SK-N-SH (cell line): ENCODE measurements around the gene MAP7. TPM values are rescaled to one million over a fixed set of nuclear protein-coding genes. Genes with fewer than 3 reads are reported as not detected.
A peak's percentile ranks its signal among the peaks of the same experiment; 100 is the strongest.

Source experiments
- CTCF ChIA-PET: fragments of 300-600, 350-600 bp; formaldehyde crosslinking; extraction: SDS; loops from one replicate; lab custom pipeline; 2021; lab: Yijun Ruan, JAX
- POLR2A ChIA-PET: fragments of 350-600 bp; sonication (Branson Sonifier 250); formaldehyde crosslinking; extraction: SDS; loops from one replicate; lab custom pipeline; 2020; ENCODE audit warnings: antibody characterized with exemption, inconsistent platforms; lab: Yijun Ruan, JAX
- DNase-seq: peaks from one replicate; pipeline ENCODE4 v3.0.0; 2012
- H2AFZ ChIP-seq: fragments of 200-600 bp; sonication (generic); 2 replicates; pipeline ENCODE4 v1.8.1; 2016; ENCODE audit warnings: antibody characterized with exemption, mild to moderate bottlenecking, low read depth
- H3F3A ChIP-seq: fragments of 200-600 bp; sonication (generic); replicated peaks from 2 replicates; pipeline ENCODE3; 2016; ENCODE audit warnings: antibody characterized with exemption, mild to moderate bottlenecking; ENCODE audit not compliant: insufficient read depth
- H3K27ac ChIP-seq, 2 experiments: fragments of 200-500 bp in 1 of 2; fragments of 200-600 bp in 1 of 2; sonication (Bioruptor generic) in 1 of 2; sonication (generic), shearing (Covaris generic) in 1 of 2; 2 replicates each; pipeline versions ENCODE4 v1.5.1 to v1.6.1; 2014 to 2016; ENCODE audit warnings: low read depth in 2 of 2, inconsistent platforms in 1 of 2, low read length in 1 of 2, mild to moderate bottlenecking in 1 of 2, mixed read lengths in 1 of 2
- H3K27me3 ChIP-seq: fragments of 200-600 bp; sonication (generic), shearing (Covaris generic); 2 replicates; pipeline ENCODE4 v1.6.1; 2016; ENCODE audit warnings: mixed run types; ENCODE audit not compliant: insufficient read depth
- H3K36me3 ChIP-seq, 2 experiments: fragments of 200-500 bp in 1 of 2; fragments of 200-600 bp in 1 of 2; sonication (Bioruptor generic) in 1 of 2; sonication (generic) in 1 of 2; replicated peaks in 1 of 2; 2 replicates each; pipeline versions ENCODE3 to v1.5.1; 2014 to 2016; ENCODE audit warnings: low read length in 1 of 2, mild to moderate bottlenecking in 1 of 2; ENCODE audit not compliant: insufficient read depth in 2 of 2, control insufficient read depth in 1 of 2
- H3K4me1 ChIP-seq, 2 experiments: fragments of 200-500 bp in 1 of 2; fragments of 200-600 bp in 1 of 2; sonication (Bioruptor generic) in 1 of 2; sonication (generic), shearing (Covaris generic) in 1 of 2; 2 replicates each; pipeline versions ENCODE4 v1.5.1 to v1.6.1; 2014 to 2016; ENCODE audit warnings: low read depth in 1 of 2, low read length in 1 of 2, mixed run types in 1 of 2; ENCODE audit not compliant: insufficient read depth in 2 of 2, control insufficient read depth in 1 of 2
- H3K4me2 ChIP-seq: fragments of 200-600 bp; sonication (generic), shearing (Covaris generic); 2 replicates; pipeline ENCODE4 v1.6.1; 2017; ENCODE audit warnings: mixed run types
- H3K4me3 ChIP-seq, 2 experiments: fragments of 200-500 bp in 1 of 2; fragments of 200-600 bp in 1 of 2; sonication (Bioruptor generic) in 1 of 2; sonication (generic), shearing (Covaris generic) in 1 of 2; 2 replicates each; pipeline versions ENCODE4 v1.5.1 to v1.8.1; 2014 to 2016; ENCODE audit warnings: low read depth in 2 of 2, inconsistent platforms in 1 of 2, low read length in 1 of 2, mild to moderate bottlenecking in 1 of 2, mixed read lengths in 1 of 2, moderate library complexity in 1 of 2
- H3K79me2 ChIP-seq: fragments of 200-600 bp; sonication (generic); 2 replicates; pipeline ENCODE4 v1.8.1; 2017; ENCODE audit warnings: mild to moderate bottlenecking; ENCODE audit not compliant: insufficient read depth
- H3K9ac ChIP-seq: fragments of 200-600 bp; sonication (generic); 2 replicates; pipeline ENCODE4 v1.6.1; 2017; ENCODE audit warnings: mixed run types
- H3K9me2 ChIP-seq: fragments of 200-600 bp; sonication (generic); 2 replicates; pipeline ENCODE4 v1.6.1; 2017; ENCODE audit warnings: mixed run types
- H3K9me3 ChIP-seq: fragments of 200-600 bp; sonication (generic); 2 replicates; pipeline ENCODE4 v1.6.1; 2017; ENCODE audit warnings: mixed run types, mild to moderate bottlenecking, moderate library complexity
- H4K20me1 ChIP-seq: fragments of 200-600 bp; sonication (generic); 2 replicates; pipeline ENCODE4 v1.6.1; 2017; ENCODE audit warnings: mild to moderate bottlenecking, mixed run types; ENCODE audit not compliant: insufficient read depth
- EZH2phosphoT487 ChIP-seq: fragments of 200-600 bp; sonication (generic); IDR thresholded peaks from 2 replicates; pipeline ENCODE4 v1.6.1; 2017; ENCODE audit warnings: low read depth, mixed run types, mild to moderate bottlenecking, antibody characterized with exemption, moderate library complexity, borderline replicate concordance
- FOSL2 ChIP-seq: IDR thresholded peaks from 2 replicates; pipeline ENCODE4 v1.4.0; 2012; ENCODE audit warnings: low read depth, mild to moderate bottlenecking, moderate library complexity, borderline replicate concordance
- MEF2A ChIP-seq: IDR thresholded peaks from 2 replicates; pipeline ENCODE4 v1.4.0; 2012; ENCODE audit warnings: low read depth, borderline replicate concordance
- NFIC ChIP-seq: IDR thresholded peaks from 2 replicates; pipeline ENCODE4 v1.4.0; 2012; ENCODE audit warnings: borderline replicate concordance
- POLR2AphosphoS5 ChIP-seq: IDR thresholded peaks from 2 replicates; pipeline ENCODE4 v1.6.1; 2012; ENCODE audit warnings: low read depth, low read length
- RAD21 ChIP-seq: IDR thresholded peaks from 2 replicates; pipeline ENCODE4 v1.6.1; 2012; ENCODE audit warnings: mild to moderate bottlenecking, low read length
- RFX5 ChIP-seq: IDR thresholded peaks from 2 replicates; pipeline ENCODE4 v1.6.1; 2012; ENCODE audit warnings: mild to moderate bottlenecking, improper control_type of control experiment, low read length
- SMC3 ChIP-seq: IDR thresholded peaks from 2 replicates; pipeline ENCODE4 v1.6.1; 2012; ENCODE audit warnings: low read depth, low read length, improper control_type of control experiment
- TCF12 ChIP-seq: IDR thresholded peaks from 2 replicates; pipeline ENCODE4 v1.4.0; 2012
- WGBS: methylation state at CpG from one replicate; pipeline ENCODE4 v1.1.6; 2017; ENCODE audit warnings: low lambda C conversion rate; 5-methylcytosine and 5-hydroxymethylcytosine counted together
- polyA plus RNA-seq, 3 experiments: library from polyadenylated mRNA; depleted of rRNA; stranded (reverse); fragments of >200 nt; gene quantifications; 2 replicates each; pipeline ENCODE4 v1.2.3, GENCODE V29; 2012
- TF ChIP-seq, protein P1 (sequence below): IDR thresholded peaks from 2 replicates; pipeline ENCODE4 v1.4.0; 2012; ENCODE audit warnings: low read depth, borderline replicate concordance
- TF ChIP-seq, protein P2 (sequence below): IDR thresholded peaks from 2 replicates; pipeline ENCODE4 v1.4.0; 2012; ENCODE audit warnings: low read depth, borderline replicate concordance
- TF ChIP-seq, protein P3 (sequence below): fragments of 200-600 bp; sonication (generic); IDR thresholded peaks from 2 replicates; pipeline ENCODE4 v1.6.1; 2017; ENCODE audit warnings: antibody characterized with exemption, mild to moderate bottlenecking, moderate library complexity

MAP7 gene
- polyA plus RNA-seq, 1 of the 3 experiments (the other 2 are of a cell fraction): 0.76 TPM

DNA sequence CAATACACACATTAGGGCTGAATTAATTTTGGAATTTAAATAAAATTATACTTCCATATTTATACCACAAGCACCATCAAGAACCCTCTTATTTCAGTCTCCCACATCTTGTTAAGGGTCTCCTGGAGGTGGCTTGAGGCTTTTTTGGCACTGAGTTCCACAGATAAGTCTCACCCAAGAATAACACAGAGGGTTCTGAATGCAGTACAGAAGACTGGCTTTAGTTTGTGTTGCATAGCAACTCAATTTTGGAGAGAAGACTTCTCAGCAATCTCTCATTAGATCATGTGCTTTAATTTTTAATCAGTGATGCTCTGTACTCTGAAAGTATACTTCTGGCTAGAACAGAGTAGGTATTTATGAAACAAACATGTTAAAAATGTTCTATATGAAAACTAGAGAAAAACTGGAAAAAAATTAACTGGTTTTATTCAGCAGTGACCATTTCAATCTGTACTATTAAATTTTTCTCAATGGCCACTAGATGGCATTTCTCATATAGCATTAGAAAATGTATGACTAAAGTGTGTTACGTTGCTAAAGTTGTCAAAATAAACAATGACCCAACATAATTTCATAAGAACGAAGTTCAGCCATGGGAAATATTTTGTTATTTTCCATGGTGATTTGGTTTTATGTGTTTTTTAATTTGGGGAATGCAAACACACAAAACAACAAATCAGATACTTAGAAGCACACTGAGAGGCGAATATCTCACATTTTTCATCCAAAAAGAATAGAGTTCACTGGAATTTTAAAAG is 32.7 kb upstream of the MAP7 start:
- H2AFZ ChIP-seq: no peak overlapping the region
- H3K27ac ChIP-seq: peak overlapping the region in 1 of 2 experiments; percentile 75; a peak in 2 of 4 replicates
- peak; percentile 36 for DNase-seq
- no peak overlapping the region for H3K4me3 ChIP-seq
- H3K27me3 ChIP-seq: no peaks in the 10 kb centered on the region
- H3K9ac ChIP-seq: no peak overlapping the region; the same call in 1 of the 2 replicates
- TF ChIP-seq, protein P1, sequence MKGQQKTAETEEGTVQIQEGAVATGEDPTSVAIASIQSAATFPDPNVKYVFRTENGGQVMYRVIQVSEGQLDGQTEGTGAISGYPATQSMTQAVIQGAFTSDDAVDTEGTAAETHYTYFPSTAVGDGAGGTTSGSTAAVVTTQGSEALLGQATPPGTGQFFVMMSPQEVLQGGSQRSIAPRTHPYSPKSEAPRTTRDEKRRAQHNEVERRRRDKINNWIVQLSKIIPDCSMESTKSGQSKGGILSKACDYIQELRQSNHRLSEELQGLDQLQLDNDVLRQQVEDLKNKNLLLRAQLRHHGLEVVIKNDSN: no peak
- TF ChIP-seq RFX5 (no peak), MEF2A (no peak), RAD21 (peak; percentile 67), EZH2phosphoT487 (no peak), POLR2AphosphoS5 (no peak), NFIC (no peak), FOSL2 (no peak), SMC3 (peak; percentile 38), TCF12 (no peak)
- TF ChIP-seq, protein P2, sequence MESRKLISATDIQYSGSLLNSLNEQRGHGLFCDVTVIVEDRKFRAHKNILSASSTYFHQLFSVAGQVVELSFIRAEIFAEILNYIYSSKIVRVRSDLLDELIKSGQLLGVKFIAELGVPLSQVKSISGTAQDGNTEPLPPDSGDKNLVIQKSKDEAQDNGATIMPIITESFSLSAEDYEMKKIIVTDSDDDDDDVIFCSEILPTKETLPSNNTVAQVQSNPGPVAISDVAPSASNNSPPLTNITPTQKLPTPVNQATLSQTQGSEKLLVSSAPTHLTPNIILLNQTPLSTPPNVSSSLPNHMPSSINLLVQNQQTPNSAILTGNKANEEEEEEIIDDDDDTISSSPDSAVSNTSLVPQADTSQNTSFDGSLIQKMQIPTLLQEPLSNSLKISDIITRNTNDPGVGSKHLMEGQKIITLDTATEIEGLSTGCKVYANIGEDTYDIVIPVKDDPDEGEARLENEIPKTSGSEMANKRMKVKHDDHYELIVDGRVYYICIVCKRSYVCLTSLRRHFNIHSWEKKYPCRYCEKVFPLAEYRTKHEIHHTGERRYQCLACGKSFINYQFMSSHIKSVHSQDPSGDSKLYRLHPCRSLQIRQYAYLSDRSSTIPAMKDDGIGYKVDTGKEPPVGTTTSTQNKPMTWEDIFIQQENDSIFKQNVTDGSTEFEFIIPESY: no peak
- TF ChIP-seq, protein P3, sequence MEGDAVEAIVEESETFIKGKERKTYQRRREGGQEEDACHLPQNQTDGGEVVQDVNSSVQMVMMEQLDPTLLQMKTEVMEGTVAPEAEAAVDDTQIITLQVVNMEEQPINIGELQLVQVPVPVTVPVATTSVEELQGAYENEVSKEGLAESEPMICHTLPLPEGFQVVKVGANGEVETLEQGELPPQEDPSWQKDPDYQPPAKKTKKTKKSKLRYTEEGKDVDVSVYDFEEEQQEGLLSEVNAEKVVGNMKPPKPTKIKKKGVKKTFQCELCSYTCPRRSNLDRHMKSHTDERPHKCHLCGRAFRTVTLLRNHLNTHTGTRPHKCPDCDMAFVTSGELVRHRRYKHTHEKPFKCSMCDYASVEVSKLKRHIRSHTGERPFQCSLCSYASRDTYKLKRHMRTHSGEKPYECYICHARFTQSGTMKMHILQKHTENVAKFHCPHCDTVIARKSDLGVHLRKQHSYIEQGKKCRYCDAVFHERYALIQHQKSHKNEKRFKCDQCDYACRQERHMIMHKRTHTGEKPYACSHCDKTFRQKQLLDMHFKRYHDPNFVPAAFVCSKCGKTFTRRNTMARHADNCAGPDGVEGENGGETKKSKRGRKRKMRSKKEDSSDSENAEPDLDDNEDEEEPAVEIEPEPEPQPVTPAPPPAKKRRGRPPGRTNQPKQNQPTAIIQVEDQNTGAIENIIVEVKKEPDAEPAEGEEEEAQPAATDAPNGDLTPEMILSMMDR: peak; percentile 73
- H3F3A ChIP-seq: peaks cover 14% of the 10 kb centered on the region
- H3K79me2 ChIP-seq: no peaks in the 10 kb centered on the region; the same call in 1 of the 2 replicates
- peaks cover 0 to 6% of the 10 kb centered on the region in 2 experiments; a peak in 1 of 4 replicates for H3K4me1 ChIP-seq
- no peaks in the 10 kb centered on the region for H4K20me1 ChIP-seq
- whole genome bisulfite sequencing: 38% methylated on average over 3 of the region's 3 CpGs
- POLR2A ChIA-PET: no interaction called here
- no peak overlapping the region for H3K4me2 ChIP-seq
- no peaks in the 10 kb centered on the region for H3K9me2 ChIP-seq
- CTCF ChIA-PET: interaction anchor here (0.7 to 1.9 kb wide), 7 partner anchors 14 to 210 kb away, joined by 3 to 13 read pairs (median 3); partner anchors contain the start of gene MAP3K5
- H3K9me3 ChIP-seq: no peaks in the 10 kb centered on the region
- H3K36me3 ChIP-seq: peaks cover 0 to 5% of the 10 kb centered on the region in 2 experiments
